ENCODE data around the gene HIVEP3.

HIVEP3 gene

GRCh38 chr1:41844781-41845272, 73.9 kb downstream of the HIVEP3 start:
- DNase-seq = no peak

GRCh38 chr1:41844255-41844654, 74.5 kb downstream of the HIVEP3 start:
- no peak for DNase-seq

GRCh38 chr1:41842993-41843755, 75.5 kb downstream of the HIVEP3 start:
- DNase-seq = no peak

GRCh38 chr1:41842326-41842725, 76.4 kb downstream of the HIVEP3 start:
- DNase-seq = no peak

- no peak for DNase-seq
Observed at GRCh38 chr1:41840592-41841246, 78.0 kb downstream of the HIVEP3 start.

GRCh38 chr1:41838266-41838665, 80.5 kb downstream of the HIVEP3 start:
- DNase-seq = no peak

GRCh38 chr1:41837691-41838090, 81.0 kb downstream of the HIVEP3 start:
- DNase-seq = no peak

- DNase-seq = no peak
Observed at GRCh38 chr1:41835485-41835884, 83.2 kb downstream of the HIVEP3 start.

- DNase-seq = no peak
Observed at GRCh38 chr1:41833519-41834000, 85.2 kb downstream of the HIVEP3 start.

- DNase-seq = no peak
Observed at GRCh38 chr1:41830726-41831125, 88.0 kb downstream of the HIVEP3 start.

- no peak for DNase-seq
Observed at GRCh38 chr1:41827991-41828570, 90.6 kb downstream of the HIVEP3 start.

- DNase-seq = no peak
Observed at GRCh38 chr1:41823471-41823870, 95.3 kb downstream of the HIVEP3 start.

GRCh38 chr1:41822866-41823265, 95.9 kb downstream of the HIVEP3 start:
- DNase-seq = no peak

GRCh38 chr1:41819843-41820242, 98.9 kb downstream of the HIVEP3 start:
- no peak for DNase-seq

- DNase-seq = no peak
Observed at GRCh38 chr1:41819069-41819468, 99.7 kb downstream of the HIVEP3 start.

- no peak for DNase-seq
Observed at GRCh38 chr1:41816061-41816460, 102.7 kb downstream of the HIVEP3 start.

- no peak for DNase-seq
Observed at GRCh38 chr1:41813755-41814745, 104.7 kb downstream of the HIVEP3 start.

GRCh38 chr1:41813226-41813625, 105.5 kb downstream of the HIVEP3 start:
- no peak for DNase-seq

GRCh38 chr1:41812453-41812852, 106.3 kb downstream of the HIVEP3 start:
- DNase-seq = no peak

- DNase-seq = peak; percentile 71
Observed at GRCh38 chr1:41812051-41812450, 106.7 kb downstream of the HIVEP3 start.

GRCh38 chr1:41811051-41811795, 107.5 kb downstream of the HIVEP3 start:
- DNase-seq = peak; percentile 70

- DNase-seq = peak; percentile 71
Observed at GRCh38 chr1:41810446-41810845, 108.3 kb downstream of the HIVEP3 start.
